NCI-H446 (cell line): Measurements from ENCODE around the gene MTX1.
"Not testable (repeated sequence)": the region's sequence is repeated elsewhere in the genome, so short reads cannot be mapped to it uniquely, and the experiment has no call there.

Source experiments
- DNase-seq, 2 experiments: peaks; one replicate each; lab custom pipeline; 2025; lab: John Stamatoyannopoulos, UW

MTX1 gene

GRCh38 chr1:155189926-155190325, 18.6 kb upstream of the MTX1 start:
- DNase-seq = not testable (repeated sequence)

- no peak for DNase-seq
Measured at GRCh38 chr1:155191904-155192303, 16.6 kb upstream of the MTX1 start.

- DNase-seq = no peak
Measured at GRCh38 chr1:155192346-155193274, 15.9 kb upstream of the MTX1 start.

- DNase-seq = peak; percentile 57 to 90
Measured at GRCh38 chr1:155193275-155193990, 15.1 kb upstream of the MTX1 start.

- not testable (repeated sequence) for DNase-seq
Measured at GRCh38 chr1:155193991-155194240, 14.6 kb upstream of the MTX1 start.

- DNase-seq = no peak
Measured at GRCh38 chr1:155195201-155196102, 13.0 kb upstream of the MTX1 start.

- no peak for DNase-seq
Measured at GRCh38 chr1:155196103-155196892, 12.2 kb upstream of the MTX1 start.

- no peak for DNase-seq
Measured at GRCh38 chr1:155196893-155197638, 11.4 kb upstream of the MTX1 start.

GRCh38 chr1:155197901-155198546, 10.5 kb upstream of the MTX1 start:
- no peak for DNase-seq

GRCh38 chr1:155198547-155198906, 10.0 kb upstream of the MTX1 start:
- no peak for DNase-seq

GRCh38 chr1:155199792-155200191, 8.7 kb upstream of the MTX1 start:
- no peak for DNase-seq

GRCh38 chr1:155200920-155201319, 7.6 kb upstream of the MTX1 start:
- no peak for DNase-seq

GRCh38 chr1:155202198-155202597, 6.3 kb upstream of the MTX1 start:
- no peak for DNase-seq

- DNase-seq = no peak
Measured at GRCh38 chr1:155202731-155203515, 5.6 kb upstream of the MTX1 start.

- no peak for DNase-seq
Measured at GRCh38 chr1:155205035-155205434, 3.5 kb upstream of the MTX1 start.

- DNase-seq = no peak
Measured at GRCh38 chr1:155205969-155206593, 2.4 kb upstream of the MTX1 start.

- peak; percentile 76 to 78 for DNase-seq
Measured at GRCh38 chr1:155206891-155207805, 1.3 kb upstream of the MTX1 start.
